Measurements from ENCODE around the gene E2F1. TPM values are rescaled to one million over a fixed set of nuclear protein-coding genes. Genes with fewer than 3 reads are reported as not detected.

E2F1 gene
- total RNA-seq, 1 donor from 2014 or later = 3.9 TPM

- no peaks in the 10 kb centered on the region for H3K27me3 ChIP-seq (ENCODE audit: low read depth)
- DNase-seq (no peak), ATAC-seq (no peak)
- TF ChIP-seq CTCF (IDR thresholded peaks at IDR 0.05) = no peak
- no peaks in the 10 kb centered on the region for H3K9me3 ChIP-seq
- H3K4me1 ChIP-seq = peaks cover 39% of the 10 kb centered on the region
- intact Hi-C loops (cut with DNase I) = no loop called here
- H3K36me3 ChIP-seq = no peaks in the 10 kb centered on the region
- no peak overlapping the region for H3K27ac ChIP-seq
- H3K4me3 ChIP-seq = no peak overlapping the region
Measured at GRCh38 chr20:33651562-33652048, 34.6 kb downstream of the E2F1 start.

- no peaks in the 10 kb centered on the region for H3K9me3 ChIP-seq
- TF ChIP-seq CTCF (IDR thresholded peaks at IDR 0.05) = no peak
- H3K27me3 ChIP-seq (ENCODE audit: low read depth) = no peaks in the 10 kb centered on the region
- DNase-seq (no peak), ATAC-seq (peak in 1 of 2 donors; percentile 26)
- no peak overlapping the region for H3K4me3 ChIP-seq
- H3K27ac ChIP-seq = no peak overlapping the region
- intact Hi-C loops (cut with DNase I) = no loop called here
- H3K36me3 ChIP-seq = peaks cover 2% of the 10 kb centered on the region
- H3K4me1 ChIP-seq = peaks cover 39% of the 10 kb centered on the region
Measured at GRCh38 chr20:33650753-33651561, 35.2 kb downstream of the E2F1 start.

- H3K27ac ChIP-seq = no peak overlapping the region
- peaks cover 39% of the 10 kb centered on the region for H3K4me1 ChIP-seq
- no peak for ATAC-seq
- no peak for DNase-seq
- TF ChIP-seq CTCF (IDR thresholded peaks at IDR 0.05) = no peak
- H3K36me3 ChIP-seq = peaks cover 9% of the 10 kb centered on the region
- H3K27me3 ChIP-seq (ENCODE audit: low read depth) = no peaks in the 10 kb centered on the region
- intact Hi-C loops (cut with DNase I) = no loop called here
- no peak overlapping the region for H3K4me3 ChIP-seq
- no peaks in the 10 kb centered on the region for H3K9me3 ChIP-seq
Measured at GRCh38 chr20:33650111-33650752, 36.0 kb downstream of the E2F1 start.

- H3K9me3 ChIP-seq = no peaks in the 10 kb centered on the region
- H3K27me3 ChIP-seq (ENCODE audit: low read depth) = no peaks in the 10 kb centered on the region
- H3K36me3 ChIP-seq = peaks cover 19% of the 10 kb centered on the region
- intact Hi-C loops (cut with DNase I) = no loop called here
- peak; percentile 74 to 82 for ATAC-seq
- DNase-seq = peak; percentile 78
- no peak overlapping the region for H3K27ac ChIP-seq
- H3K4me3 ChIP-seq = no peak overlapping the region
- H3K4me1 ChIP-seq = peaks cover 39% of the 10 kb centered on the region
- no peak for TF ChIP-seq CTCF (IDR thresholded peaks at IDR 0.05)
Measured at GRCh38 chr20:33649201-33649681, 36.9 kb downstream of the E2F1 start.

- H3K27ac ChIP-seq = no peak overlapping the region
- no peak overlapping the region for H3K4me3 ChIP-seq
- H3K27me3 ChIP-seq (ENCODE audit: low read depth) = no peaks in the 10 kb centered on the region
- ATAC-seq (peak in 1 of 2 donors; percentile 5), DNase-seq (no peak)
- no peaks in the 10 kb centered on the region for H3K9me3 ChIP-seq
- peaks cover 35% of the 10 kb centered on the region for H3K4me1 ChIP-seq
- H3K36me3 ChIP-seq = peaks cover 25% of the 10 kb centered on the region
- intact Hi-C loops (cut with DNase I) = no loop called here
- no peak for TF ChIP-seq CTCF (IDR thresholded peaks at IDR 0.05)
Measured at GRCh38 chr20:33648396-33649004, 37.7 kb downstream of the E2F1 start.

Measured in lower lobe of right lung (tissue), 2 donors.